HepG2 (cell line): ENCODE measurements around the gene OVCA2. TPM values are rescaled to one million over a fixed set of nuclear protein-coding genes. Genes with fewer than 3 reads are reported as not detected.

Experiments
- ATAC-seq: fragments of 200-7000 bp; cut with Tn5 transposase; 3 replicates; pipeline ENCODE4 v1.9.1; 2020; ENCODE audit warnings: mild to moderate bottlenecking, moderate library complexity
- BruUV-seq: library from RNA; stranded (reverse); fragments of 400-500 nt; replicated peaks from 2 replicates; lab custom pipeline; 2021; lab: Mats Ljungman, UMichigan
- CTCF ChIA-PET: fragments of 300-600 bp; formaldehyde crosslinking; extraction: SDS; loops from one replicate; lab custom pipeline; 2021; ENCODE audit warnings: low total read pairs, inconsistent platforms, low intra/inter-chr PET ratio; lab: Yijun Ruan, JAX
- POLR2A ChIA-PET: fragments of 350-600 bp; sonication (Branson Sonifier 250); formaldehyde crosslinking; loops from one replicate; lab custom pipeline; 2020; ENCODE audit warnings: antibody characterized with exemption, inconsistent platforms; lab: Yijun Ruan, JAX
- DNase-seq: peaks from one replicate; pipeline ENCODE4 v3.0.0-alpha.2; 2015; ENCODE audit warnings: low spot score
- FAIRE-seq: peaks from 3 replicates; lab custom pipeline; 2011; peaks lifted over from hg19 to GRCh38; lab: Jason Lieb, UNC
- H2AFZ ChIP-seq: one replicate; pipeline ENCODE4 v1.6.1; 2011; ENCODE audit warnings: low read length, inconsistent platforms
- H3K27ac ChIP-seq: fragments of 300-600 bp; 3 replicates; pipeline ENCODE4 v1.8.0; 2011; ENCODE audit warnings: mixed run types, mild to moderate bottlenecking, mixed read lengths, low read length, inconsistent platforms; ENCODE audit not compliant: insufficient read depth; ENCODE audit errors: extremely low read length
- H3K27me3 ChIP-seq, 2 experiments: fragments of 200-600 bp in 1 of 2; 2 replicates in 1 of 2; 3 replicates in 1 of 2; pipeline versions ENCODE4 v1.6.0 to v1.8.0; 2011; ENCODE audit warnings: low read length in 2 of 2, mild to moderate bottlenecking in 2 of 2, moderate library complexity in 2 of 2, inconsistent platforms in 1 of 2; ENCODE audit not compliant: insufficient read depth in 2 of 2, control insufficient read depth in 1 of 2
- H3K36me3 ChIP-seq, 2 experiments: fragments of 200-600 bp in 1 of 2; replicated peaks in 1 of 2; 2 replicates in 1 of 2; 3 replicates in 1 of 2; pipeline versions ENCODE4 v1.5.1 to v1.8.0; 2011; ENCODE audit warnings: low read length in 2 of 2, inconsistent platforms in 1 of 2; ENCODE audit not compliant: insufficient read depth in 2 of 2, control insufficient read depth in 1 of 2
- H3K4me1 ChIP-seq: 2 replicates; pipeline ENCODE4 v1.5.1; 2012; ENCODE audit warnings: low read length, inconsistent platforms; ENCODE audit not compliant: insufficient read depth
- H3K4me2 ChIP-seq: 2 replicates; pipeline ENCODE4 v1.6.0; 2011; ENCODE audit warnings: low read depth, low read length, inconsistent platforms
- H3K4me3 ChIP-seq, 3 experiments: fragments of 200-600 bp in 1 of 3; sonication (generic), shearing (Covaris generic) in 1 of 3; replicated peaks in 1 of 3; 2 replicates each; pipeline ENCODE4 v1.5.1; 2011 to 2016; ENCODE audit warnings: low read length in 3 of 3, inconsistent platforms in 2 of 3, low read depth in 2 of 3, mild to moderate bottlenecking in 2 of 3, control low read depth in 1 of 3, mixed read lengths in 1 of 3; ENCODE audit not compliant: insufficient read depth in 1 of 3
- H3K79me2 ChIP-seq: one replicate; pipeline ENCODE4 v1.6.1; 2011; ENCODE audit warnings: low read length, inconsistent platforms; ENCODE audit not compliant: insufficient read depth
- H3K9ac ChIP-seq: 2 replicates; pipeline ENCODE4 v1.6.0; 2011; ENCODE audit warnings: mild to moderate bottlenecking, low read depth, low read length, inconsistent platforms; ENCODE audit not compliant: insufficient read depth
- H3K9me3 ChIP-seq: 2 replicates; pipeline ENCODE4 v1.5.1; 2012; ENCODE audit warnings: mild to moderate bottlenecking, low read length
- H4K20me1 ChIP-seq: 2 replicates; pipeline ENCODE4 v1.6.0; 2011; ENCODE audit warnings: inconsistent platforms, mild to moderate bottlenecking, low read length, moderate library complexity; ENCODE audit not compliant: insufficient read depth
- ARNTL ChIP-seq: sonication (generic); formaldehyde crosslinking; IDR thresholded peaks from 2 replicates; pipeline ENCODE4 v1.4.0; 2020; ENCODE audit warnings: mild to moderate bottlenecking, missing genetic modification reagents
- CEBPG ChIP-seq: IDR thresholded peaks from 2 replicates; pipeline ENCODE4 v1.6.1; 2016
- KLF16 ChIP-seq, 2 experiments: sonication (generic) in 1 of 2; formaldehyde crosslinking in 1 of 2; IDR thresholded peaks; 2 replicates each; pipeline versions ENCODE4 v1.6.1 to v1.8.0; 2016 to 2023; ENCODE audit warnings: missing genetic modification reagents in 2 of 2, missing compliant biosample characterization in 1 of 2
- NR2F2 ChIP-seq: IDR thresholded peaks from 2 replicates; pipeline ENCODE4 v1.6.1; 2012; ENCODE audit warnings: low read depth, inconsistent platforms, borderline replicate concordance
- YEATS4 ChIP-seq: sonication (generic); formaldehyde crosslinking; IDR thresholded peaks from 2 replicates; pipeline ENCODE4 v1.4.0; 2020; ENCODE audit warnings: missing genetic modification reagents, borderline replicate concordance
- WGBS: methylation state at CpG from one replicate; pipeline ENCODE4 v1.1.6; 2017; ENCODE audit warnings: low lambda C conversion rate; 5-methylcytosine and 5-hydroxymethylcytosine counted together
- in situ Hi-C: cut with HindIII; loops from 2 replicates; pipeline ENCODE4 v1.10.0; 2017; ENCODE audit warnings: low pct_unique_long_range_greater_than_20kb; ENCODE audit not compliant: extremely low pct_ligation_motif_present
- intact Hi-C: fragments of 100-400 bp; cut with micrococcal nuclease; formaldehyde crosslinking; loops from one replicate; pipeline ENCODE4 v1.10.0; 2022; ENCODE audit not compliant: unreplicated experiment
- polyA plus RNA-seq, 8 experiments: library from polyadenylated mRNA; depleted of rRNA in 3 of 8; stranded (reverse) in 7 of 8; unstranded in 1 of 8; fragments of >200 nt; fragmentation: Illumina TruSeq in 4 of 8; extraction: Trizol in 4 of 8; gene quantifications; 2 replicates each; pipeline versions ENCODE4 v1.2.1 to v1.2.3, GENCODE V29; 2011 to 2016; ENCODE audit warnings: low read depth in 4 of 8, missing spikeins in 1 of 8, mixed read lengths in 1 of 8; ENCODE audit not compliant: insufficient read depth in 1 of 8
- total RNA-seq, 5 experiments: library from RNA; depleted of rRNA; stranded (reverse); fragments of >200 nt; fragmentation: Illumina TruSeq; extraction: Trizol; gene quantifications; 2 replicates each; pipeline ENCODE4 v1.2.3, GENCODE V29; 2016; ENCODE audit warnings: low read depth in 1 of 5

OVCA2 gene
- total and polyA plus RNA-seq, 2 of the 13 experiments (the other 11 are each of a cell fraction or from before 2014, with no cell fraction given), result 23.7 to 28.2 TPM

DNA sequence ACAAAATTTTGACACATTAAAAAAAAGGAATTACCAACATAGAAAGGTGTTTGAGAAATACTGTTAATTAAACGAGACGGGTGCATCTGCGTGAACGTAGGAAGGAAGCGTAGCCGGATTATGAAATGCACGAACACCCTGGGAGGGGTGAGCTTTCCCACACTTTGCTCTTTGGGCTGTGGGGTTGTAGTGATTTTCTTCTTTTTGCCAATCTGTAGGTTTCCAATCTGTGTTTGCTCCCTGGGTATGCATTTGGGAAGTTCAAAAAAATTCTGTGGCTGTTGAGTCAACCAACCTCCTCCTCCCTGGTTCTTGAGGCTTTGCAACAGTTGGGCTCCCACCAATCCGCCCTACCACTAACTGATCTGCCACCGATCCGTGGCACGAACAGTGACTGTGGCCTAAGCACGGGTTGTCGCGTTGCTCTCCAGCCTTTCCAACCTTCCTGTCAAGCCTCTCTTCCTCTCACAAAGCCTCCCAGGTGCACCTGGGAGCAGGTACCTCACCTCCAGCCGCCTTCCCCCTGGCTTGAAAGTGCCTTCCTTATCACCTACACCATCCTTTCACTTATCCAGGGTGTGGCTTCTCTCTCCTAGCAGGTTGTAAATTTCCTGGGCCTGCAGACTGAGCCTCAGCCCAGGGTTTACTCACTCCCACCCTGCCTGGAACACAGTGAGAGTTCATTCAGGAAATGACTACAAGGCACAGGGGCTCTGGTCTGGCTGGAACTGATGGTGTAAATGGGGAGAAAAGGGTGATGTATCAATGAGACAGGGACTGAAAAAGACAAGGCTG is 33.3 kb upstream of the OVCA2 start:
- H3K4me1 ChIP-seq, result peaks cover 12% of the 10 kb centered on the region
- no peak for ATAC-seq
- H4K20me1 ChIP-seq, result no peaks in the 10 kb centered on the region
- no peak overlapping the region for H3K4me2 ChIP-seq
- no peak overlapping the region for H3K9ac ChIP-seq
- WGBS, result 88% methylated on average over 15 of the region's 15 CpGs
- in situ Hi-C loops, result no loop called here
- H3K9me3 ChIP-seq, result no peaks in the 10 kb centered on the region
- H3K27me3 ChIP-seq, result no peaks in the 10 kb centered on the region
- no peak for TF ChIP-seq ARNTL (CRISPR knock-in tag)
- no peak for TF ChIP-seq KLF16 (CRISPR knock-in tag; IDR thresholded peaks at IDR 0.05)
- TF ChIP-seq, all 625 proteins: peak for 0
- intact Hi-C loops, result no loop called here
- H2AFZ ChIP-seq, result no peak overlapping the region
- no peak for FAIRE-seq
- no TSS peak for BruUV-seq
- ChIA-PET POLR2A (no interaction called here), CTCF (no interaction called here)
- H3K79me2 ChIP-seq, result no peaks in the 10 kb centered on the region
- no peak overlapping the region for H3K27ac ChIP-seq
- H3K36me3 ChIP-seq, result no peaks in the 10 kb centered on the region
- no peak for DNase-seq
- H3K4me3 ChIP-seq, result no peak overlapping the region

DNA sequence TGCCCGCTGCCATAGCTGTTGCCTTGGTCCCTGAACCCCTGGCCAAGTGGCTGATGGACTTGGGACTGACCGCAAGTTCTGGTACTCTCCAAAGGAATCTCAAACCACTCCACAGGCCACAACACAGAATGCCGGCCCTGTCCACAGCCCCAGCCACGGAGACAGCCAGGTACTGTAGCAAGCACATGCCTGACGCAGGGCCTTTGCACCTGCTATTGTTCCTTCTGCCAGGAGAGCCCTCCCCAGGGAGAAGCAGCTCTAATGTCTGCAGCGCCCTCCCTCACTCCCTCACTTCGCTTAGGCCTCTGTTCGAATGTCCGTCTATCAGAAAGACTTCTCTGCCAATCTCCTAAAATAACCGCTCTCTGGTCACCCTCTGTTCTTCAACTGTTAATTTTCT is 32.1 kb upstream of the OVCA2 start:
- Histone ChIP-seq H3K4me1 (peaks cover 6% of the 10 kb centered on the region), H3K36me3 (no peaks in the 10 kb centered on the region), H3K9ac (no peak overlapping the region), H3K27ac (no peak overlapping the region), H3K27me3 (no peaks in the 10 kb centered on the region), H4K20me1 (no peaks in the 10 kb centered on the region), H3K4me3 (no peak overlapping the region), H3K9me3 (no peaks in the 10 kb centered on the region), H3K79me2 (no peaks in the 10 kb centered on the region), H3K4me2 (no peak overlapping the region), H2AFZ (no peak overlapping the region)
- FAIRE-seq, result no peak
- TF ChIP-seq NR2F2 (no peak), CEBPG (CRISPR knock-in tag) (no peak), YEATS4 (CRISPR knock-in tag) (no peak)
- WGBS, result 96% methylated on average over 6 of the region's 10 CpGs
- ChIA-PET CTCF (no interaction called here), POLR2A (no interaction called here)
- no TSS peak for BruUV-seq
- ATAC-seq, result no peak
- intact Hi-C loops (no loop called here), in situ Hi-C loops (no loop called here)
- DNase-seq, result no peak
